Inflammatory macrophage treated with lipopolysaccharide for 1 hour (primary cell): ENCODE data around the gene CNIH3.
A peak's percentile ranks its signal among the peaks of the same experiment; 100 is the strongest.

Experiments used
- DNase-seq, 2 donors: peaks; one replicate each; pipeline ENCODE4 v3.0.0-alpha.2; 2020 to 2022

The CNIH3 gene

DNA sequence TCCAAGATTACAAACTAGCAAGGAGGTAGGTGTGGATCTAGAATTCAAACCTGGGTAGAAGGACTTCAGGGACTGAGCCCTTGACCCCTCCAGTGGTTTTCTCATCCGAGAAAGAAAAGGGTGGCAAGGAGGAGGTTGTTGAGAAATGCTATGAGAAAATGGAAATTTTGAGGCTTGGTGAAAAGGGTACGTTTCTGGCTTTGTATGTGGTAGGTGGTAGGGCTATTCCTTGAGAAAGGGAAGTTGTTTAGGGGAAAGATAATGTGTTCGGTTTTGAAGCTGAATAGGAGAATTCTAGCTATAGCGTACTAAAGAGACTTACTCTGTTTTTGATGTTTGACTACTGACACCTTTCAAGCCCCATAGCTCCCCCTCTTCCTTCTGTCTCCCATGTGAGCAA is 133.8 kb downstream of the CNIH3 start:
- peak; percentile 36 to 80 for DNase-seq

DNA sequence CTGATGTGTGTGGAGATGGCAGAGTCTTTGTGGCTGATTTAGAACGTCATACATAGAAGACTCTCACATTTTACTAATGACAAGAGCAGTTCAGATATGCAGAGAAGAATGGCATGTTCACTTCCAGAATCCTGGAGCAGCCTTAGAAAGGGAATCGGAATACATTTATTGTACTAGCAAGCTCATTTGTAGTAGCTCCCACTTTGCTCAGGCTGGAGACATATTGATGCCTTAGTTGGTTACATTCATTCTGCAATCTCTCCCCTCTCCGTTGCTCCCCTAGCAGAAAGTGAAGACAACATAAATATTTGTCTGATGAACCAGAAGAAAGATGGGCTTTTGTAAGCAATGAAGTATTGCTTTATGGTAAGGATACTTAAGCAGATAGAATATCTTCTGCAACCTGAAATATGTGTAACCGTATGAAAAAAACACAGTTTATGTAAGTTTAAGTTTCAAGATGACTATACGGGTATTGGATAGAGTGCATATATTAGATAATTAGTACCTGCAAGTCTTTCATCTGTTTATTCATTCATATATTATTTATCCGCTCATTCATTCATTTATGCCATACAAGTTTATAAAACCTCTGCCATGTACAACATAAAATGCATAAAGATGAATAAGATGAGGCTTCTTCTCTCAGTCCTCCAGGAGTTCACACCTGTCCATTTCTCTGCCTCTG is 135.7 kb downstream of the CNIH3 start:
- no peak for DNase-seq

DNA sequence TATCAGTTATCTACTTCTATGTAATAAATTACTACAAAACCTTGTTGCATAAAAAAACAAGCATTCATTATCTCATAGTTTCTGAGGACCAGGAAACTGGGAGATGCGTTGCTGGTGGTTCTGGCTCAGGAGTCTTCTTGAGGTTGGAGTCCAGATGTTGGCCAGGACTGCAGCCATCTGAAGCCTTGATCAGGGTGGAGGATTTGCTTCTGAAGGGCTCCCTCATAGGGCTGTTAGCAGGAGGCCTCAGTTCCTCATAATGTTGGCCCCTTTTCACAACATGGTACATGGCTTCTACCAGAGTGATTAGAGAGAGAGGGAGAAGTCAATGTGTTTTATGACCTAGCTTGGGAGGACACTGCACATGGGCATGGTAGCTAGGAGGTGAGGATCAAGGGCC is 137.4 kb downstream of the CNIH3 start:
- DNase-seq, result no peak

DNA sequence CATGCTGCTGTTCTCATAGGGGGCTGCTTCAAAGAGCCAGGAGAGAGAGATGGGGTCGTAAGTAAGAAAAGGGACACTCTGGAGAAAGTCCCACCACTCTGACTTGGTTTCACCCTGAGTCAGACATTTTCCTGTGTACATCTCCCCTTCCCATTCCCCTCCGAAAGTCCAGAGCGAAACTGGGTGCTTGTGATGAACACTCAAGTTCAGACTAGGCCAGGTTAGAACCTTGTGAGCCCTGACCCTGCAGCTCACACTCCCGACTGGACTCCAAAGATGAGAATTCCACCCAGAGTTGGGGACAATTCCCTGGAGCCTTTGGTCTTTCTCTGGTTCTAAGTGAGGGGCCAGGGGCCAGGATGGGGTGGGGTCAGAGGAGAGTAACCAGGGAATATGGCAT is 139.5 kb downstream of the CNIH3 start:
- DNase-seq, result no peak

DNA sequence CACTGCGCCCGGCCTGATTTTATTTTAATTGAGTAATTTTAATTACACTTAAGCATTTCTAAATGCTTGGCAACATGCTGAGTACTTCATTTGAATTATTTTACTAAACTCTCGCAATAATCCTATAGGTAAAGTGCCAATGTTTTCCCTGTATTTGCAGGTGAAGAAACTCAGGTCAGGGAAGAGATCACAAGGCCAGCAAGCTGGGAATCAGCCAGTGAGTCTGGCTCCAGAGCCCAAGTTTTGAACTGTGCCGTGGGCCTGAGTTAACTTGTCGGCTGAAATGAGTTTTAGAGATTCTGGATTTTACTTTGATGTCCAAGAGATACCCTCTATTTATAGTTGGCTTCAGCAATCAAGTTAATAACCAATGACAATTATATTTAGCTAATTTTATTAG is 141.4 kb downstream of the CNIH3 start:
- no peak for DNase-seq

DNA sequence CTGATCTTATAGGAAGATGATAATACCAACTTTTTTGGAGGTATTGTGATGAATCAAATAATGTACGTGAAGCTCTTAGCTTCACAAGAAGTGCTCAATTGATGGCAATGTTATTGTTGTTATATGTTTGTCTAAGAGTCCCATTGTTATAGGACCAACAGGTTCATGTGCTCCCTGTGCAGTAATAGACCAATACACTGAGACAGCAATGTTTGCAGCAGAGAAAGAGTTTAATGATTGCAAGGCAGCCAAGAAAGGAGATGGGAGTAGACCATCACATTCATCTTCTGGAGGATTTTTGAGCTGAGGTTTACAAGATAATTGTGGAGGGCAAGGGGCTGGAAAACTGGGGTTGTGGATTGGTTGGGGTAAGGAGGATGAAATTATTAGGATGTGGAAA is 143.0 kb downstream of the CNIH3 start:
- DNase-seq, result no peak

DNA sequence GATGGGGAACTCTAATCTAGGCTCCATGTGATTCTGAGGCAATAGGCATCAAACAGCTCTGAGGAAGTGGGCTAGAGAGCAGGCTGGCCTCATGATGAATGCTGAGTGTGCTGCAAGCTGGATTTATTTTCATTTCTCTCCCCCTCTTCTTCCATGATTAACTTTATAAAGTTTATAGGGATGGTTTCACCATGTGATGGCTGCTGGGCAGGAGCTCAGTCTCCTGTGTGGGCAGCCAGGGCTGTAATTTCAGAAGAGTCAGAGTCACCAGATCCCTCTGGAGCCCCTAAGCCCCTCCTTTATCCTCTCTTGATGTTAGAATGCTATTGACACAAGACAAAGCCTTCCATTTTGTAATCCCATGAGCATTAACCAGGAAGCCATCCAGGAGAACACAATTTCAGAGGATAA is 143.6 kb downstream of the CNIH3 start:
- DNase-seq, result peak; percentile 46 to 92

DNA sequence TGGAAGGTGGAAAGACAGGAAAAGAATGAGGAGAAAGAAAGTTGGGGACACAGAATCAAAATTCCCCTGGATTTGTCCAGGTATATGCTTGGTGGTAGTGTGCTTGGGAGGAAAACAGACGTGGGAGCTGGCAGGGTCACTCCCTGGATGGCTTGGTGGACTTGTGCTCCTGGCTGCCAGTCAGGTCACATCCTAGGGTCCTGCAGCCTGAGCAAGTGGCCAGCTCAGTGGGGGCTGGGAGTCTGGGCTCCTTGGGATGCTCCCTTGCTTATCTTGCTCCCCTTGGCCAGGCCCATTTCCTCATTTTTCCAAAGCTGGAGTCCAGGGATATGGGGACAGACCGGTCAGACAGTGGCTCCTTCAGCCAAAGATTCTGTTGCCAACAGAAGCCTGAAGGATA is 144.0 kb downstream of the CNIH3 start:
- no peak for DNase-seq

DNA sequence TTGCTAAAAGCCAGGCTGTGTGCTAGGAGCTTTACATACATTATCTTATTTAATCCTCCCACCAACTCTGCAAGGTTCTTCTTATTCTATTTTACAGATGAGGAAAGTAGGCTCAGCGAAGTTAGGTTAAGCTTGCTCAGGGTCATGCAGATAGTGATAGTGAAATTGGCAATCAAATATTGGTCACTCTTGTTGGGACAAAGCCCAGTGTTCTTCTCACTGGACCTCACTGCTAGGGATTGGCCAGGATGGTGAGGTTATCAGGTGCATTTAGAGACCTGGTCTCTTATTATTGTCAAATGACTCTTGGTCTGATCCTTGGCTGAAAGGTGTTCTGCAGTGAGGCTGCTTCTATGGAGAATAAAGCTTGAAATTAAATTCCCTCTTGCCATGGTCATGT is 145.1 kb downstream of the CNIH3 start:
- no peak for DNase-seq

DNA sequence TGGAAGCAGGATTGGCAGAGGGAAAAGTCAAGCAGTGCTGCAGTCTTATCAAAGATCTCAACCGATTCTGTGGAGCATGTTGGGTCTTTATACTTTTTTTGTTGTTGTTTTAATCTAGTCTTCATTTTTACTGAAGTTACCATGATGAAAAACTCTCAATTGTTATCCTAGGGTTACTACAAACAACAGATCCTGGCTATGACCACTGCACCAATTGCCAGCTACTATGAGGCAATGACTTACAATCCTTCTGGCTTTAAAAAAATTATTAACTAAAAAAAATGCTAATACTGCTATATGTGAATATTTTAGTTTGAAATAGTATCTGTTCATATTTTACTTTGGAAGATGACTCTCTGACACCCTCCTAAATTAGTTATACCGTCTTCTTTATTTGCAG is 145.9 kb downstream of the CNIH3 start:
- DNase-seq, result no peak

DNA sequence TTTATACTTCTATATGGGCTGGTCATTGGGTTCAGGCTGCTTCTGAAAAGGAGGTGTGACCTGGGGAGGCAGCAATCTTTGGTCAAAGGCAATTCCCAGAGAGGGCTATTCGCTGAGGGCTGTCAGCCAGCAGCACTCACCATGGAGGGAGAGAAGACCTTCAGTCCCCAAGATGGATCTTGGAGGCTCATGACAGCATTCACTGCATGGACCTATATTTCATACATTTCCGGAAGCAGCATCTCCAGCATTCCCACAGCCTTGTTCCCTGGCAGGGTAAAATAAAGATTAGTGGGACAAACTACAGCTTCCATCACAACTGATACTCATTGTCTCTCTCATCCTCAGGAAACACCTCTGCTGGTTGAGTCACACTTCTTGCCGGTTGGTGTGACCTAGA is 146.6 kb downstream of the CNIH3 start:
- DNase-seq, result no peak

DNA sequence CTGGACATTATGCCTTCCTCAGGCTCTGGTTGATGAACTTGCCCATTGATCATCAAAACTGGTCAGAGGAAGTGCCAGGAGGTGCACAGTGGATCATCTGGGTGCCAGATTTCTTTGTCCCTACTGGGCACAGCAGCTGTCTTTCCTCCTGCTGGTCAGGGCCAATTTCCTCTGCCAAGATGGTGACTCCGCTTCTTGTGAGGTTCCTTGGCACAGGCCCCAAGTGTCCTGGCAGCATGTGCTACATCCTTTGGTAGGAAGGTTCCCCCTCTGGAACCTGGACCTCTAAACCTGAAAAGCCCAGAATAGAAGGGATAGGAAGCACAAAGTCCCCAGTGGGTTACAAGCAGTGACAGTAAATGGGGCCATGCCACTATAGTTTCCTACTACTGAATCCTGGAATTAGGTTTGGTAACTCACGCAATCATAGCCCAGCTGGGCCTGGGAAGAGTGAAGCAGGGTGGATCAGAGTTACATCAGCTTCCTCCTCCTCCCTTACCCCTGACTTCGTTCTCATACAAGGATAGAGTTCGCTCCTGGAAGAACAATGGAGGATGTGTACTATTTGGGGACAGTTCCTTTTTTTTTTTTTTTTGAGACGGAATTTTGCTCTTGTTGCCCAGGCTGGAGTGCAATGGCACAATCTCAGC is 147.1 kb downstream of the CNIH3 start:
- peak in 1 of 2 donors; percentile 66 for DNase-seq

DNA sequence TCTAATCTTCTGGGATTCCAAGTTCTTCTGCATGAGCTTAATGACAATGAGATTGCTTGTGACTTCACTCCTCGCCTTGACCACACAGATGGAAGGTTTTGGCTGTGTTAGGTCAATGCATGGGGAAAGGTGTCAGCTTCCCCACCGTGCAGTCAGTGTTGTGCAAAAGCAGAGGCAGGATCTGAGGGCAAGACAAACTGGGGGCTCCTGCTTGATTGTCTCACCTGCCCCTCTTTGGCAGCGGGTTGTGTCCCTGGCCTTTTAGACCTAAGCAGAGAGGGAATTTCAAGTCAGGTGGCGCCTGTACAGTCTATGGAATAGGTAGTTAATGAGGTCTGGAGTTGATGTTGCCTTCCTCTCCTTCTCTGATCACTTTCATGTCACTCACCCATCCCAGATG is 150.1 kb downstream of the CNIH3 start:
- DNase-seq, result no peak

DNA sequence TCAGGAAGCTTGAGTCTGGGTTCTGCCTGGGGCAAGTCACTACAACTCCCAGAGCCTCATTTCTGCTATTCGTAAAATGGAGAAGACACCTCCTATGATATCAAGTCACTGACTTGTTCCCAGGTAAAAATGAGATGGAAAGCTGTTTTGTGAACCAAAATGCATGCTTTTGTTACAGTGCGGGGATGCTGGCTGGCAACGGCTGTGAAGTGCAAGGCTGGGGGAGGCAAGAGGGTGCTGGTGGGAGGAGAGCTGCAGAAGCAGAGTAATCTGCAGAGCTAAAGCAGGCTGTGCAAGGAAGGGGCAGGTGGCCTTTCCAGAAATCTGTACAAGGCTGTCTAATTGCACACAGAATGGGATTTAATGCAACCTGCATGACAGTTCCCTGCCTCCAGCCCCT is 150.9 kb downstream of the CNIH3 start:
- DNase-seq, result no peak

DNA sequence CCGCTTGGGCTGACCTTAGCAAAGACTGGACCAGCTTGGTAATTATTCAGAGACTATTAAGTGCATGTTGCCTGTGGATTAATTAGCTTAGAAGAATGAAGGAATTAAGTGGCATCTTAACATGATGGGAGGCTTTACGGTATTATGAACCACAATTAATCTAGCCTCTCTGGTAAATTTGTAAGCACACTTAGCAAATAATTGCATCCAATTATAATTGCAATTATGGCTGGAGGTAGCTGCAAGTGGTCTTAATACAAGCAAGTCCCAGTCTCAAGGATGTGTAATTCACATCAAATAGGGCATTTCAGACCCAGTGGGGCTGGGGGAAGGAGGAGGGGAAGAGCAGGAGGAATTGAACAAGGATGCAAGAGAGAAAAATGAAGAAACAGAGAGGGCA is 151.6 kb downstream of the CNIH3 start:
- DNase-seq, result no peak

DNA sequence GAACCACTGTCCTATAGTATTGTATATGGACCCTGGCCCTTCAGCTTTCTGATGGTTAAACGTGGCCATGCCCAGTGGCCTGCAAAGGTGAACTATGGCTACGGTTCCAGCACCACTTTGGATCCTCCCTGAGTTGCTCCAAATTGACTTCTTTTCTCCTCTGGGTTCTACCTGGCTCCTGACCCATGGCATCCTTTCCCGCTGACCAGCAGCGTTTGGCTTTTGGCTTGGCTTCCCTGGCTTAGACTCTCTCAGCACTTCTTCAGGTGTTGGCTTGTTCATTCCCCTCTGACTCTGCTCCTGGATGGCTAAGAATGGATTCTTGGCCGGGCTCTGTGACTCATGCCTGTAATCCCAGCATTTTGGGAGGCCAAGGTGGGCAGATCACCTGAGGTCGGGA is 152.9 kb downstream of the CNIH3 start:
- DNase-seq, result no peak

DNA sequence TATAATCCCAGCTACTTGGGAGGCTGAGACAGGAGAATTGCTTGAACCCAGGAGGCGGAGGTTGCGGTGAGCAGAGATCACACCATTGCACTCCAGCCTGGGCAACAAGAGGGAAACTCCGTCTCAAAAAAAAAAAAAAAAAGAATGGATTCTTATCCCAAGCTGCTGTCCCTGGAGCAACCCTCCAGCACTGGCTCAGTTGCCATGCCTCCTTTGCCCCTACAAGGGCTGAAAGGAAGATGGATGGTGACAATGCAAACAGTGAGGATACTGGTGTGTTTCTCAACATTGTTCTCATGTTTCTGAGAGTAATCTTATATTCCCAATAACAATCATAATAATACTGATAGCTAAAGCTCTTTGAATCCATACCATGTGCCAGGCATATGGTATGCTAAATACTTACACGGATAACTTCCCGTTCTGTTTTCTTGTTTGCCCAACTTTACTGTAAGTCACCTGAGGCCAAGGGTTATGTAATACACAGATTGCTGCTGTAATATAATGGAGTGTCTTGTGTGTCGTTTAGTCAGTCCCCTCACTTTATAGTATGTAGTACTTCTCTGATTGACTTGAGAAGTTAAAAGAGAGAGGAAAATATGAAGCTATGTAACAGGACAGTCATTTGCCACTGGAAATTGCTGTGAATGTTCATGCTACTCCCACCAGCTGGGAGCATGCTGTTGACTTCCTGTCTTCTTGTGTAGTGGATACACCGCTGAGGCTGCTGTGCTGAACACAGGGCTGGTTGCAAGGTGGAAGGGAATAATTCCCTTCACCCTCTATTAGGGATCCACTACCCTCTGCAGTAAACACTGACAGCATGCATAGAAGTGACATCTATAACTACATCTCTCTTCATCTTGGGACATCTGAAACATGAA is 153.6 kb downstream of the CNIH3 start:
- DNase-seq, result peak in 1 of 2 donors; percentile 70

DNA sequence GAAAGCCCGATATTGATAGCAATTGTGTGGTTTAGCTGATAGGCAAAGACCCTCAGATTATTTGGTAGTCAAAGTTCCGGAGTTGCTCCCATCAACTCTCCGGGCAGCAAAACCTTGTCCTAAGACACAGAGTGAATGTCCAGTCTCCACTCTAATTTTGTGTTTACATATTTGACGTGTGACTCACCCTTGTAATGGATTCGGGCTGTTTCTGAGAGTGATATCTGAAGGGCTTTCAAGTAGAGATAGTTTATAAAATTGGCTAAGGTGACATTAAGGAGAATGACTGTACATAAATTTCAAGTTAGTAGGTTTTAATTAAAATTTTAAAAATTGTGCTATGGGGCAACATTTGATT is 154.2 kb downstream of the CNIH3 start:
- DNase-seq, result no peak

DNA sequence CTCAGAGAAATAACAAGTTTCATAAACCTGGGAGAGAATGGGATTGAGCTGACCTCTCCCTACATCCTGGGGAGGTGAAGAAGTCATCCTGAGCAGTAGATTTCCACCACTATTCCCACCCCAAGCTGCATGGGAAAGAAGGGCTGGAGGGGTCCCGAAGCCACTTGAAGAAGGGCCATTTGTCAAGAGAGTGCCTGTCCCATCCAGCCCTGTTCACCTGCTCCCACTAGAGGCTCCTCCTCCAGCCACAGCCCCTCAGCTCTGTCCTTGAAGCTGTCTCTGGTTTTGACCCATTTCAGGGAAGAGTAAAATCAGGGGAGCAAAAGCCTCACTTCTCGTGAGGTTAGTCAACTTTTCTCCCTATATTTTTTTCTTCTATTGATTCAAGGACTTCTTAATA is 157.5 kb downstream of the CNIH3 start:
- DNase-seq, result no peak

DNA sequence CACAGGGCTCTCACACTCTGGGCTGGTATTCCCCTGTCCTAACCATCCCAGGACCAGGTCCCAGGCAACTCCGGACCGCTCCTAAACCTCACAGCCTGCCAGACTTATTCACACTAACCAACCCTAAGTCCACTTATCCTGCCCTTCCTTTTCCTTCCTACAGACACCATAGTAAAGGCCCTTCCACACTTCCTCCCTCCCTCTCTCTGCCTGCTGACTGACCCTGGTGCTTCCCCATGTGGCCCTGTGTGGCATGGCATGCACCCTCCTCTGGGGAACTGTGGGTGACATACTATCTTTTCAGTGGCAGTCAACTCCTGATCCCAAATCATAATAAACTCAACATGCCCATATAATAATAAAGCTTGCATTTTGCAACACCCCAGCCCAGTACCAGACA is 158.3 kb downstream of the CNIH3 start:
- peak; percentile 51 to 56 for DNase-seq

DNA sequence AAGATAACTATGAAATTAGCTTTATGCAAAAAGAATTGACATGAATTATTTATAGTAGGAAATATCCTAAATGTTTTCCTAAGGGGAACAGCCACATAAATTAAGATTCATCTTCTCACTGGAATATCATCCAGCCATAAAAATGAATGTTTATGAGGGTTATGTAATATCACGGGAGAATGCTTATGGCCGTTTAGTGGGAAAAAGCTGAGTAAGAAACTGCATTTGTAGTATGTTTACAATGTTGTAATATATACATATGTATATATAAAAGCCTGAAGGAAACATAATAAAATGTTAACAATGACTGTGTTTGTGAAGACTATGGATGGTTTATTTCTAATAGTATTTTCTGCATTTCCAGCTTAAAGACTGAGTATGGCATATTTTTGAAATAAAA is 161.1 kb downstream of the CNIH3 start:
- no peak for DNase-seq

DNA sequence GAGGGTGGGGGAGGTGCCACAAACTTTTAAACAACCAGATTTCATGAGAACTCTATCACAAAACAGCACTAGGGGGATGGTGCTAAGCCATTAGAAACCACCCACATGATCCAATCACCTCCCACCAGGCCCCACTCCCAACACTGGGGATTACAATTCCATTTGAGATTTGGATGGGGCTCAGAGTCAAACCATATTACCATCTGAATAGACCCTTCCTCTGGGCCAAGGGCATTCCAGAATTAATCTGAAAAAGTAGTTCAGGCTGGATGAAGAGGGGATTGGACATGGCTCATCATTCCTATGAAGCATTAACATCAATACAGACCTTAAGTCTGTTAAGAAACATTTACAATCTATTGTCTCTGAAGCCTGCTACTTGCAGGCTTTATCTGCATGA is 163.4 kb downstream of the CNIH3 start:
- DNase-seq, result no peak

DNA sequence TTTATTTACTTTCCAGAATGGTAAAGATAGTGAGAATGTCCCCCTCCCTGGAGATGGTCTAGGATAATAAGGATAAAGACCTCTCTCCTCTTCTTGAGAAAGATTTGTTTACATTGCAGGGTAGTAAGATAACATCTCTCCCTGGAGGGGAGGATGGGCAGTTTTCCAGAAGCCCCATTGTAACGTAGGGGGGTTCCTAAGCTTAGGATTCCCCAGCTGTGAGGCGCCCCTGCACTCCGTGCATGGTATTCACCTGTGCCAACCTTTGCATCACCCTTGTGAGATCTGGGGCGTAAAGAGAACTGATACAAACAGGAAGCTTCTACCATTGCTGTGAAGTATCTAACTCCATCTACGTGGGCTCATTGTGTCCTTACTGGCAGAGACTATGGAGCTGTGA is 164.6 kb downstream of the CNIH3 start:
- DNase-seq, result no peak

DNA sequence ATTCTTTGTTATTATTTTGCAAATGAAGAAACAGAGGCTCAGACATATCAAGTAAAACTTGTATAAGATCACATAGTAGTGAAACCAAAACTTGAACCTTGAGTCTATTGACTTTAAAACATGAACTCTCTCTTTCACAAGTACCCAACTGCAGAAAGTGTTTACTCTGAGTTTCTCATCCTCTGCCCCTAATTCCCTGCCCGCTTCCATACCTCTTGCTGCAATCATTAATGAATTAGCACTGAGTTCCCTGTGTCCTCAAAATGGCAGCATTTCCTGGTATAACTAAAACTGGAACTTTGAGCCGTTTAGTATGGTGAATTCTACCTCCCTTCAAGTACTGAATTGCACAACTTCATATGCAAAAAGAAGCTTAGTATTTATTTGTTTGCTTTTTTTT is 165.7 kb downstream of the CNIH3 start:
- no peak for DNase-seq
